ENCODE data around the gene THNSL1. TPM values are rescaled to one million over a fixed set of nuclear protein-coding genes. Genes with fewer than 3 reads are reported as not detected.

The THNSL1 gene
- total and polyA plus RNA-seq, 2 of the 8 experiments (the other 6 are each of a cell fraction or from before 2014, with no cell fraction given), result 1.4 to 3.1 TPM

GRCh38 chr10:24991298-24991697 is 25.1 kb upstream of the THNSL1 start (continued):
- TF ChIP-seq CTCF (IDR thresholded peaks at IDR 0.05; ENCODE audit: control extremely low read depth in 1 of 3, insufficient read depth in 1 of 3, low read depth in 1 of 3, low read length in 3 of 3) (no peak), ATF2 (IDR thresholded peaks at IDR 0.05; ENCODE audit: low read length) (no peak), RXRA (IDR thresholded peaks at IDR 0.05; ENCODE audit: insufficient read depth, low read depth, low read length) (no peak), TAF1 (IDR thresholded peaks at IDR 0.05; ENCODE audit: low read depth, low read length) (no peak), ASH2L (IDR thresholded peaks at IDR 0.05; ENCODE audit: low read length) (no peak), FOSL1 (IDR thresholded peaks at IDR 0.05; ENCODE audit: insufficient read depth, low read depth, low read length) (no peak), BCL11A (IDR thresholded peaks at IDR 0.05; ENCODE audit: low read depth in 2 of 2, low read length in 2 of 2) (no peak)
